Fibroblast of skin of left quadriceps (primary cell): ENCODE results near the gene TNS3.

Experiments
- DNase-seq, 2 experiments: peaks; one replicate each; pipeline ENCODE4 v3.0.0-alpha.2; 2013; ENCODE audit warnings: low read depth in 2 of 2

The TNS3 gene

DNA sequence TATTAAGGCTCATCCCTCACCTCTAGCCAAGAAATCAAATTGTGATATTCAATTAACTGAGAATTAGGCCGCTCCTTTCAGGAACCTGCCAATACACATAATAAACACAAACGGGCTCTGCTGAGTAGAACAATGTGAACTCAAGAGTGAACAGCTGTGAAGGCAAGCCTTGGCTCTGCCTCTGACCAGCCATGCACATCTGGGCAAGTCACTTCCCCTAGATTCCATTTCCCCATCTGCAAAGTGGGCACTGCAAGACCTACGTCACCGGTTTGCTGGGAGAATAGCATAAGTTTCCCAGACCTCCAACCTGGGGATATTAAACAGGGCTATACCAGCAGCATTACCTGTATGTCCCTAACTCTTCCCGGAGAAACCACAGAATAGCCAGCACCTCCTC, 355.2 kb downstream of the TNS3 start:
- DNase-seq: no peak

DNA sequence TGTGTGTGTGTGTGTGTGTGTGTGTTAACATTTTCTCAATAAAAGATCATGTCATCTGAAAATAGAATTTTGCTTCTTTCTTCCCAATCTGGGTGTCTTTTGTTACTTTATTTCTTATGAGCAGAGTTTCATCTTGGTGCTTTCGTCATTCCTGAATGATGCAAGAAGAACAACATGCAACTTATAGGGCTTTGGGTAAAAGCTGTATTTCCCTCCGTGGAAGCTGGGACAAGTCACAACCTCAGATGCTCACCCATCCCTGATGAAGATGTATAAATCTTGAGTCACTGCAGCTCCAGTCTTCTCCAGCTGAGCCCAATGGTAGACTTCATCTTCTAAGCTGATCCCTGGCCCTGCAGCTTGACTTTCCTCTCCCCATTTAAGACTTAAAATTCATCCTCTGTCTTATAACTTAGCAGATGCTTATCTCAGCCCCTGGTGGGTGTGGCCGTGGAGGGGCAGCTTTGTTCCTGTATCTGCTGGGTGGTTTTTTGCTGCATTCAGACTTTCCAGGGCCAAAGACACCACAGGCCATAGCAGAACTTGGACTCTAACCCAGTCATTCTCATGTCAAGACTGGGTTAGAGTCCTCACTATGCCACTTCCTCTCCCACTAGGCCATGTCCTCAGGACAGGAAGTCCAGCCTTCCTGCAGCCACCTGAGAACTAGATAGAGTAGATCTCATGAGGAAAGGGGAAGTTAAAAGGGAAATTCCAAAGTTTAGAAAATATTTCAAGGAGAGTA, 356.4 kb downstream of the TNS3 start:
- DNase-seq: peak in 1 of 2 experiments; percentile 24
